ENCODE results near the gene RHOT1.
"Not testable (repeated sequence)": the region's sequence is repeated elsewhere in the genome, so short reads cannot be mapped to it uniquely, and the experiment has no call there.

Gene RHOT1

DNA sequence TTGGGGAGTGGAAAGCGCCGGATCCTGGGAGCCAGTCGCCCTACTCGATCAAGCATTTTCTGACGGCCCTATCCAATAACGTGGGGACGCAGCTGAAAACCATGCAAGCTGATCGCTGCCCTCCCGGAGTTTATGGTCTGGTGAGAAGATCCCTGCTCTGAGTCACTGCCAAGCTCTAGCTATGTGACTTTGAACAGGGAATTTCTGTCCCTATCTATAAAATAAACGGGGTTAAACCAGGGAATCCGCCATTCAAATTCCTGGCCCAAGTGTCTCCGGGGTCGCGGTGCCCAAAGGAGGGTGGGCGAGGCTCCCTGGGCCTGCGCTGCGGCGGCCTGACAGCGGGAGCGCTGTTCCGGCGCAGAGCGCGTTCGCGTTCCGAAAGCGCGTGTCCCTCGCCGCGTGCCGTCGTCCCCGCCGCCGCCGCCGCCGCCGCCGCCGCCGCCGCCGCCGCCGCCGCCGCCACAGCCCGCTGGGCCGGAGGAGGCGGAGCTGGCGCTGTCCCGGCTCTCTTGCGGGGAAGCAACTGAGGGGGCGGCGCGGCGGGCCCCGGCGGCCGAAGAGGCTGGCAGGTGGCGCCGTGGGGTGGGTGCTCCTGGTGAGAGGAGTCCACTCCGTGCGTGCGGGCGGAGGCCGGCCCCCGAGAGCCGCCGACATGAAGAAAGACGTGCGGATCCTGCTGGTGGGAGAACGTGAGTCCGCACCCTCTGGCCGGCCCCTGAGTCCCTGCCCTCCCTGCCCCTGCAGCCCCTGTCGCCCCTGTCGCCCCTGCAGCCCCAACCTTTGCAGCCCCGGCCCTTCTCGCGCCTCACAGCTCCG lies at the start of gene RHOT1:
Gene RHOT1 (plus strand): TSS at position 465 of the 819 bp plus-strand sequence. CDS start 191 bp downstream, at position 656.
- DNase-seq (ENCODE audit: low read depth in 2 of 2): peak; percentile 50 to 57

DNA sequence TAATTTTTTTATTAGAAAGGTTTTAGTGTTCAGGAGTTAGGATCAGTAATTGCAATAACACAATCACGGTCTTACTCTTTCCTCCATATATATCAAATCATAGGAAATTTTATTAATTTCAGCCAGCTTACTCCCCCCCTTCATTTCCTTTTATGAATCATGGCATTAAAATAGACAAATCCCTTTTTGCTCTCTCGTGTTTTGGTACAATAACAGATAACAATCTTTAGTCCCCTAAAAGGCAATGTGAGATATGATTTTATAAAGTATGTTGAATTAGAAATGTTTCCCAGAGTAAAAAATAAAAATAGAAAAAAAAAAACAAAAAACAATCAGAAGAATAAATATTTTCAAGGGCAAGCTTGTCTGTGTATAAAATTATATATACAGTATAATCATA lies 42.6 kb upstream of the RHOT1 start:
- DNase-seq (ENCODE audit: low read depth in 2 of 2): no peak

DNA sequence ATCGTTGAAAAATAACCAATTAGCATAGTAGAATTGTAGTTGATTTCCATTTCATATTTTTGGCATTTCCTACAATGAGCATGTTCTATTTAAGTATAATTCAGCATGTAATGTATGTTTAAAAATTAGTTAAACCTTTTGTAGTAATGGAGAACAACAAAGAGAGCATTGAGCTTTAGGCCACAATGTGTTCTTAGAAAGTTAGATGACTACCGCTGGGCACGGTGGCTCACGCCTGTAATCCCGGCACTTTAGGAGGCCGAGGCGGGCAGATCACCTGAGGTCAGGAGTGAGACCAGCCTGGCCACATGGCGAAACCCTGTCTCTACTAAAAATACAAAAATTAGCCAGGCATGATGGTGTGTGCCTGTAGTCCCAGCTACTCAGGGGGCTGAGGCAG lies 42.0 kb upstream of the RHOT1 start:
- DNase-seq (ENCODE audit: low read depth in 2 of 2): not testable (repeated sequence)

DNA sequence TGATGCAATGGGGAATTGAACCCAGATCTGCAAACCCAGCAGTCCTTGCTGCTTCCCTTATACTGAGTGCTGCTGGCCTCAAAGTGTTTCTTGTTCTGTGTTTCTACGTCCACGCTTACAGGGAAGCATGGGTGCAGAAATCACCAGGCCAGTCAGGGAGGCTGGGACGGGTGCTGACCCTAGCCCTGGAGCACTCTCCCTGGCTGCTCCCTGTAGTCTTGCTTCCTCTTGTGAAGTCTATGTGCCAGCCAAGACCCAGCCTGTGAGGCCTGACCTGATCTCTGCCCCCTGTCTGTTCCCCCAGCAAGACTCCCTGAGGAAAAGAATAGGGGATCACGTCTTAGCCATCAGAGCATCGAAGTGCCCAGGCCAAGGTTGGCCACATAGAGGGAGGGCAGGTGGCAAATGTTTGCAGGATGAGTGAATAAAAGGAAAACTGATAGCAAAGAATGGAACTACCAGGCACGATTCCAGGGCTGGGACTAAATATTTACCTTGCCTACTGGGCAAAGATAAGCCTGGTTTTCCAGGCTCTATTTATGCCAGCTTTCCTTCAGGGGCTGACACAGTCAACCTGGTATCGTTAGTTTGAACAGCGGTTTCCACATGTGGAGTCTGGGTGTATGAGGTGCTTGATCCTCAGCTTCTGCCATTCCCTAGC lies 41.2 kb upstream of the RHOT1 start:
- no peak for DNase-seq (ENCODE audit: low read depth in 2 of 2)

DNA sequence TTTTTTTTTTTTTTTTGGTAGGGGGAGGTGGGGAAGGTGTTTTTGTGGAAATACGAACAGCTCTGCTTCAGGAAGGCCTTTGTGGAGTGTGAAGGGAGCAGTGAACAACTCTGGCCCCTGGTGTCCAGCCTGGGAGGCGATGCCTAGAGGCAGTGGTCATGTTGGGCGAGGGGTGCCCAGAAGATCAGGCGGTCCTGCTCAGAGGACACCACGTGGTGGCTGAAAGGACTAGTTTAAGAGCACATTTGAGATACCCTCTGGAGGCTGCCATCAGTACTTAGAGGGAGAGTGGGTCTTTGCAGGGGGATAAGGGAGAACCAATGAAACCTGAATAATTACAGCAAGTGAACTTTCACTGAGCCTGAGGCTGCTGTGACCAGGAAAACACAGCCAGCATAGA lies 40.1 kb upstream of the RHOT1 start:
- no peak for DNase-seq (ENCODE audit: low read depth in 2 of 2)

GRCh38 chr17:32102646-32103186 lies 39.6 kb upstream of the RHOT1 start:
- no peak for DNase-seq (ENCODE audit: low read depth in 2 of 2)

DNA sequence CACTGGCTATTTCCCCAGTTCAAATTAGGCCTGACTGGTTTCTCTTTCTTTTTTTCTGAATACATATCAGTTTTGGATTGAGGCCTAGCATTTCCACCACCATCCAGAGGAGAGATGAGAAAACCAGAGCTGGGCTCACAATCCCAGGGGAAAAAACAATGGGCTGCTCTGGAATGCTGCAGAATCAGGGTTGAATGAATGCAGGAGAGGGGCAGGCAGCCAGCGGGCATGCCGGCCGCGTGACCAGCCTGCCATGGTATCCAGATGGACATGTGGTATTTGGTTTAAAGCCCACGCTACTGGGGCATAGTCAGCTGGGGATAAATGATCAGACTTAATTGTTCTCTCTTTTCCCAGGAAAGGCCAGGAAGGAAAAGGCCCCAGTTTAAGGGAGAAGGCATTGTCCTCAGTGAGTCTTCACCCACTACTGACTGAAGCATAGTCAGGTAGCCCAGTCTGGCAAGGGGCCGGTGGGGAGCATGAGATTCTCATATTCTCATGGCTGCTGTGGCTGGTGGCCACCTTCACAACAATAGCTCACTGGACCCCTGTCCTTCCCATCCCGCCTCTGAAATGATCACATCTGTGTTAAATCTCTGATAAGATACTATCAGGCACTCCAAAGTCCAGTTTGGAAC lies 38.7 kb upstream of the RHOT1 start:
- no peak for DNase-seq (ENCODE audit: low read depth in 2 of 2)

DNA sequence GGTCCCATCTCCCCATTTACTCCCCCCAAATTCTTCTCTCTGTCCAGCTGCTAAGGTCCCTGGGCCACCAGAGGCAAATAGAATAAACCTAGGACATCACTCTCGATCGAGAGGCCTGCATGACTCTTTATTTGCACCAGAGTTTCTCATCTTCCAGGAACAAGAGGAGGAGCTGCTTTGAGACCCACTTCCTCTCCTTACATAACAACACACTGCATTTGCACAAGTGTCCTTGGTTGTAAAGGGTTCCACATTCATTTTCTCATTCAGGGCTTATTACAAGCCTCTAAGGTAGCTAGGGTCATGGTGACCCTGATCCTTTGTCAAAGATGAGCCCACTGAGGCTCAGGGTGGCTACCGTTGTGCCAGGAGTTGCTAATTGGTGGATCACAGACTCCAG lies 38.1 kb upstream of the RHOT1 start:
- no peak for DNase-seq (ENCODE audit: low read depth in 2 of 2)

GRCh38 chr17:32106471-32106981 lies 35.8 kb upstream of the RHOT1 start:
- DNase-seq (ENCODE audit: low read depth in 2 of 2): not testable (repeated sequence)

GRCh38 chr17:32107194-32107593 lies 35.1 kb upstream of the RHOT1 start:
- not testable (repeated sequence) for DNase-seq (ENCODE audit: low read depth in 2 of 2)

DNA sequence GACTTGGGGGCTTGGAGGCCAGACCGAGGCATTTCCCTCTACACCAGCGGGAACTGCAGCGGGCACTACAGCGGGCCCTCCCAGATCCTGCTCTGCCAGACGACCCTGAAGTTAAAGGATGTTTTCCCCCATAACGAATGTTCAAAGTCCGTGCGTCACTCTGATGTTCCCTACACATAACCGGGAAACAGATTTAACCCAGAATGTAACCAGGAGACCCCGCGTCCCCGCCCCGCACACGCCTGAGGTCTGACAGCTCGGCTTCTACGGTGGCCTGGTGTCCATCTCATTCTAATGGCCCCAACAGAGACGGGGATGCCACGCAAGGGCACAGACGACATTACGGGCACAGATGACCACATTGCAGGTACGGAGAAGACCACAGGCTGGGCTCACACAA lies 31.7 kb upstream of the RHOT1 start:
- no peak for DNase-seq (ENCODE audit: low read depth in 2 of 2)

- DNase-seq (ENCODE audit: low read depth in 2 of 2): no peak
Measured at GRCh38 chr17:32111141-32111771, 31.0 kb upstream of the RHOT1 start.

DNA sequence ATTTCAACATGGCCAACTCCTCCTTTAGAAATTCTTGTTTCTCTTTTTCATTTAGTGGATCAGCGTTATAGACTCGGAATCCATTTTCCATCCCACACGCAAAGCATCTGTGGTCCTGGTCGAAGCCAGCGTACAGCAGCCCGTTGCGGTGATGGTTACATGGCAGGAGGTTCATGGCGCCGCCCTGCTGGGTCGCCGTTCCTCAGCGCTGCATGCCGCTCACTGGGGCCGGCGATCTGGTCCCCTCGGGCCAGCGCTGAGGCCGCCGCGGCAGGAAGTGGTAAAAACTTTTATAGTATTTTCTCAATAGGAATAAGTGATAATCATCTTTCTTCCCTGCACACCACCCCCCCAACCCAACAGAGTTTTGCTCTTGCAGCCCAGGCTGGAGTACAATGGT lies 29.9 kb upstream of the RHOT1 start:
- no peak for DNase-seq (ENCODE audit: low read depth in 2 of 2)

DNA sequence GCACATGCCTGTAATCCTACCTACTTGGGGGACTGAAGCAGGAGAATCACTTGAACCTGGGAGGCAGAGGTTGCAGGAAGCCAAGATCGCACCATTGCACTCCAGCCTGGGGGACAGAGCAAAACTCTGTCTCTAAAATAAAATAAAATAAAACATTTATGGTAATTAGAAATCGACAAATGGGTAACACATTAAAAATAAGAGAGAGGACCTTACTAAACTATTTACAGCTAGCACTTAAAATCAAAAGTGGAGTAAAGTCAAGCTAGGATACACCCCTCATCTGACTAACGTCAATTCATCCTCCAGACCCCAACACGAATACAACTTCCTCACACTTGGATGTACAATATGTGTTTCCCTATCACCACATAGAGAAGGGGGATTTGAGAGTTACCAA lies 27.8 kb upstream of the RHOT1 start:
- DNase-seq (ENCODE audit: low read depth in 2 of 2): no peak

GRCh38 chr17:32115546-32115945 lies 26.8 kb upstream of the RHOT1 start:
- DNase-seq (ENCODE audit: low read depth in 2 of 2): not testable (repeated sequence)

DNA sequence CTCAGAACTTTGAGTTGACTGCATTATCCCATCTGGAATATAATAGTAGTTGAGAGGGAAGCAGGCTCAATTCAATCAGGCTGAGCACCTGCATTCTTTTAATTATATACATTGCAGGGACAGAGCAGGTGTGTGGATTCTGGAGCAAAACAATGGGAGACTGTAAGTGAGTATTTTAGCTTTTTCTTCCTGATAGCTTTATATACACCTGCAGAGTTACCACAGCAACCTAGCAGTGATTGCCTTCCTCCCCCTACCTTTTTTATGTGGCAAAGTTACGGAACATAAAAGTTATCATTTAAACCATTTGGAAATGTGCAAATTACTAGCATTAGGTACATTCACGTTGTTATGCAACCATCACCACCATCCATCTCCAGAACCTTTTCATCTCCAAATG lies 25.4 kb upstream of the RHOT1 start:
- DNase-seq (ENCODE audit: low read depth in 2 of 2): no peak

GRCh38 chr17:32117399-32117798 lies 24.9 kb upstream of the RHOT1 start:
- DNase-seq (ENCODE audit: low read depth in 2 of 2): no peak

DNA sequence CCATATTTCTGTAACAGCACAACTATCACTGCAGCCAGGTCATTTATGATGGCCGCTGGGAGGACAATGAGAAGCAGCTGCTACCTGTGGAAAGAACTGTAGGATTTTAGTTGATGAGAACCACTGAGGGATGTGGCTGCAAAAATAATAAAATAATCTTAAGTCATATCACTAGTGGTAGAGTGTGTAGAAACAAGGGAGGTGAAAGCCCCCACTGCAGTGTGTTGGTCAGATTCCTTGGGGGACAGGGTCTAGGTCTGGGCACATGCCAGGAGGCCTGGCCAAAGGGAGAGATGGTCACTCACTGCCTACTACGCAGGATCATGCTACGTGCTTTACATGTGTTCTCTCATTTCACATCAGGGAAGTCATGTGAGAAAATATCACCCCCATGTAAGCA lies 24.2 kb upstream of the RHOT1 start:
- not testable (repeated sequence) for DNase-seq (ENCODE audit: low read depth in 2 of 2)

- no peak for DNase-seq (ENCODE audit: low read depth in 2 of 2)
Measured at GRCh38 chr17:32118835-32119234, 23.5 kb upstream of the RHOT1 start.

DNA sequence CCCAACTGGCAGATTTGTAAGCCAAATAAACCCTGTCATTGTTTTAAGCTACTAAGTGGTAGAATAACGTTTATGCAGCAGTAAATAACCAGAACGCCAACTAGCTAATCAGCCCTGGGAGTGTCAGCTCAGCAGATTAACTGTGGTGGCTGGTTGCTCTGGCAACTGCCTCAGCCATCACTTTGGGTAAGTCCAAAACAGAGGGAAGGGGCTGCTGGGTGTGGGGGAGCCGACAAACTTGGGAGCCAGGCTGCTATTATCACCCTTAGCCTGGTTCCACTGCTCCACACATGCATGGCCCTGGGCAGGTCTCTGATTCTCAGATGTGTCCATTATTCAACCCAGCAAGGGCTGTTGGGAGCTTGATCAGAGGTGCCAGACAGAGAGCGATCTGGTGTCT lies 22.2 kb upstream of the RHOT1 start:
- no peak for DNase-seq (ENCODE audit: low read depth in 2 of 2)

GRCh38 chr17:32120716-32121115 lies 21.6 kb upstream of the RHOT1 start:
- no peak for DNase-seq (ENCODE audit: low read depth in 2 of 2)

DNA sequence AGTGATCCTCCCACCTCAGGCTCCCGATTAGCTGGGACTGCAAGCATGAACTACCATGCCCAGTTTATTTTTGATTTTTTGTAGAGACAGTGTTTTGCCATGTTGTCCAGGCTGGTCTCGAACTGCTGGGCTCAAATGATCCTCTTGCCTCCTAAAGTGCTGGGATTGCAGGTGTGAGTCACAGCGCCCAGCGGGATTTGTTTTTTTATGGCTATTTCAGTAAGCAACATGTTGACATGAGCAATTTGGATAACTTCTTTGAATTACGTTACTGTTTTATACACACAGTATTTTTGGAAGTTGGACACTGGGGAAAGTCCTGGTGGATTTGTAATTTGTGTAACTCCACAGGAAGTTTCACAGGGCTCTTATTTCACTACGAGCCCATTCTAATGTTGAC lies 18.5 kb upstream of the RHOT1 start:
- DNase-seq (ENCODE audit: low read depth in 2 of 2): no peak
